HG03342 (cell line): ENCODE measurements around the gene SSRP1.

ENCODE experiments used
- ATAC-seq: cut with Tn5 transposase; IDR thresholded peaks from one replicate; pipeline ENCODE4 v1.9.1; 2021; ENCODE audit warnings: mild to moderate bottlenecking, moderate library complexity; ENCODE audit not compliant: unreplicated experiment

The SSRP1 gene

GRCh38 chr11:57359896-57360690 is 24.4 kb upstream of the SSRP1 start:
- ATAC-seq: no peak

- ATAC-seq: no peak
Observed at GRCh38 chr11:57359396-57359795, 23.7 kb upstream of the SSRP1 start.

- ATAC-seq: no peak
Observed at GRCh38 chr11:57358991-57359390, 23.3 kb upstream of the SSRP1 start.

GRCh38 chr11:57358543-57358961 is 22.9 kb upstream of the SSRP1 start:
- no peak for ATAC-seq

GRCh38 chr11:57357856-57358255 is 22.2 kb upstream of the SSRP1 start:
- no peak for ATAC-seq

- ATAC-seq: no peak
Observed at GRCh38 chr11:57357310-57357709, 21.6 kb upstream of the SSRP1 start.

- ATAC-seq: no peak
Observed at GRCh38 chr11:57356268-57356667, 20.6 kb upstream of the SSRP1 start.

DNA sequence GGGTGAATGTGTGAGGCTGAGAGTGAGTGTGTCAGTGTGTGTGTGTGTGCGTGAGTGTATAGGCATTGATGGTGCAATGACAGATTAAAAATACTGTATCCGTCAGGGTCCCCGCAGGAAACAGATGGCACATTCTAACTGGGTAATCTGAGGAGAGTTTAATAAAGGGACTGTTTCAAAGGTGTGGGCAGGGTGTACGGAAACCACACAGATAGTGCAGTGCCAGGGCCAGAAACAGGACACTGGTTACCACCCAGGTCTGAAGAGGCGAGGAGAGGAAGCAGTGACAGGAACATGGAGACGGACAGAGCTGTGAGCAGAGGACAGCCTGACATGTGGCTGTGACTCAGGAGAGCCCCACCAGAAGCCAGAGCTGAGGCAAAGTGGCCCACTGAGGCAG is 19.0 kb upstream of the SSRP1 start:
- no peak for ATAC-seq

DNA sequence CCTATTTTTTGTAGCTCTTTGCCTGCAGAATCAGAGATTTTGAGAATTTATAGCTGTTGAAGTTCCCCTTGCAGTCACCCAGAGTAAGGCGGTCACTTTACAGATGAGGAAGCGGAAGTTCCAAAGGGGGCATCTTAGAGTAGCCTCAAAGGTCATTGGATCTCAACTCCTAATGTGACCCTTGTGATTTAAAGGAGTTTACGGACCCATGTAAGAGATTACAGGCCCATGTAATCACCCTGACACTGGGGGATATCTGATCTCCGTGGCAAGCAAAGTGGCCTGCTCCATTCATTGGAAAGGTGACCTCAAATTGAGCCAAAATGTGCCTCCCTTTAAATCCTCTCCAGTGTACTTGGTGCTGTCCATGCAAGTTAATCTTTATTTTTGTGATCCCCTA is 18.2 kb upstream of the SSRP1 start:
- ATAC-seq: no peak

DNA sequence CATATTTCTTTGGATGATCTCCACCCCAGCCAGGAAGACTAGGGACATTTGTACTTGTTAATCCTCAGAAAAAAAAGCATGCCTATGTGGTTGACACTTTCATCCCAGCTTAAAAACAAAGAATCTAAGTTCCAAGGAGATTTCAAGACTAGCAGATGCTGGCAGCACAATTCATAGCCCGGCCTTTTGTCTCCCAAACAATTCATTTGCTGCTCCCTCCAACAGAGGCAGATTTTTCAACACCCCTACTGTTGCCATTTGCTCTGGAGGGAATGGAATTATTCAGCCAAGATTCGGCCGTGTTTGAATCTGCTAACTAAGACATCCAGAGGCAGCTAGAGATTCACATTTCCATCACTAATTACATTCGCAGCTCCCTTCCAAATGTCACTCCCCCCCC is 17.8 kb upstream of the SSRP1 start:
- no peak for ATAC-seq

DNA sequence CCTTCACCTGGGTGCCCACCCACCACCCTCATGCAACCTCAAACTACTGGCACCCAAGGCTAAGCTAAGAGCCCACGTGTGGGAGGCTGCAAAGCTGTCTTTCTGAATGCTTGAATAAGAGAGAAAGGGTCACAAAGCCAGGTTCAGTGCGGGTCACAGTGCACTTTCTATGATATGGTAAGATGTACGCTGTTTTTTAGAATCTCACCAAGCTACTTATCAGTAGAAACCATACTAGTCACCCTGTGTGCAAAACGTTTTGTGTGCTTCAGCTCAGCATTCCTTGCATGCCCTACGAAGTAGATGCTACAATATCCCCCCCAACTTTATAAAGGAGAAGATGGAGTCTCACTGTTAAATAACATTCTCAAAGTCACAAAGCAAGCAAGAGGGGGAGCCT is 17.3 kb upstream of the SSRP1 start:
- no peak for ATAC-seq

GRCh38 chr11:57349491-57350274 is 14.0 kb upstream of the SSRP1 start:
- no peak for ATAC-seq

- ATAC-seq: no peak
Observed at GRCh38 chr11:57348636-57349313, 13.1 kb upstream of the SSRP1 start.

GRCh38 chr11:57348052-57348451 is 12.4 kb upstream of the SSRP1 start:
- ATAC-seq: no peak

DNA sequence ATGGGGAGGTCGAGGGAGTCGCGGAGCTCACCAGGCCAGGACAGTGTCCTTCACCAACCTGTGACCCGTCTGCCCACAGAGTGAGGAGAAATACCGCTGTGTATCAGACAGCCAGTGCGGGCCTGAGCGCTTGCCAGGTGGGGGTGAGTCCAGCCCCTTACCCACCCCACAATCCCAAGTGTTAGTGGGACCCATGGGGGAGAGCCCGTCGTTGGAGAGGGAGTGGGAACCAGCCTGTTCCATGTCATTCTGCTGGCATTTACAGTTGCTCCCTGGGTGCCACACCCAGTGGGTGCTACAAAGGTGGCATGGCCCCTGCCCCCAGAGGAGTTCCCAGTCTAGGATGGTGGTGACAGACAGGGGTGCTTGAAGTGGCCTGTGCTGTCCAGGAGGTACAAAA is 11.6 kb upstream of the SSRP1 start:
- ATAC-seq: no peak

- peak; percentile 71 for ATAC-seq
Observed at GRCh38 chr11:57345555-57346211, 10.0 kb upstream of the SSRP1 start.

- ATAC-seq: no peak
Observed at GRCh38 chr11:57344826-57345225, 9.1 kb upstream of the SSRP1 start.

- ATAC-seq: no peak
Observed at GRCh38 chr11:57343825-57344224, 8.1 kb upstream of the SSRP1 start.

DNA sequence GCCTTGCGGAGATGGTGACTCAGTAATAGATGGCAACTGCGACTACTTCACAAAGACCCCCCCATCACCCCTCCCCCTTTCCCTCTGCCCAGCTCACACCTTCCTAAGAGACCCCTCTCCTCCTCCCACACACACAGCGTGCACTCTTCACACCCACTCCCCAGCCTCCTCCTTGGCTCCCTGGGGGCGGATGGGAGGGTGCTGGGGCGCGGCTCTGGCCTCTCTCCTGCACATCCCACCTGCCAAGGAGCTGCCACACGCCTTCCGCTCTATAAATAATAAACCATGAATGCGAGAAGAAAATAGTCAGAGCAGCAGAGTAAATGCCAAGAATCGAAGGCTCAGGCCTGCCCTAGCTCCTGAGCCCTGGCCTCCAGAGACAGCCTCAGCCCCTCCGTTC is 7.0 kb upstream of the SSRP1 start:
- no peak for ATAC-seq

- ATAC-seq: no peak
Observed at GRCh38 chr11:57341250-57341808, 5.6 kb upstream of the SSRP1 start.

GRCh38 chr11:57340039-57340615 is 4.4 kb upstream of the SSRP1 start:
- ATAC-seq: no peak
